ACHN (cell line): ENCODE measurements around the gene LRRC8D.
"Not testable (repeated sequence)": the region's sequence is repeated elsewhere in the genome, so short reads cannot be mapped to it uniquely, and the experiment has no call there.

Source experiments
- DNase-seq: peaks from one replicate; pipeline ENCODE4 v3.0.0-alpha.2; 2015
- in situ Hi-C: cut with HindIII; loops from 2 replicates; pipeline ENCODE4 v1.10.0; 2017; ENCODE audit warnings: low sequenced_read_pairs, low pct_ligation_motif_present, low pct_unique_long_range_greater_than_20kb

Gene LRRC8D

GRCh38 chr1:89820422-89821321, at the start of gene LRRC8D:
Gene LRRC8D (plus strand): TSS chr1:89821032. CDS start chr1:89933069, 112,037 bp downstream.
- DNase-seq = peak; percentile 75

GRCh38 chr1:89771991-89772560, 48.8 kb upstream of the LRRC8D start:
- in situ Hi-C loops = no loop called here
- DNase-seq = no peak

More at GRCh38 chr1:89820422-89821321, at the start of gene LRRC8D:
- in situ Hi-C loops = no loop called here

- in situ Hi-C loops = not testable (repeated sequence)
Observed at GRCh38 chr1:89776104-89776503, 44.7 kb upstream of the LRRC8D start.

DNA sequence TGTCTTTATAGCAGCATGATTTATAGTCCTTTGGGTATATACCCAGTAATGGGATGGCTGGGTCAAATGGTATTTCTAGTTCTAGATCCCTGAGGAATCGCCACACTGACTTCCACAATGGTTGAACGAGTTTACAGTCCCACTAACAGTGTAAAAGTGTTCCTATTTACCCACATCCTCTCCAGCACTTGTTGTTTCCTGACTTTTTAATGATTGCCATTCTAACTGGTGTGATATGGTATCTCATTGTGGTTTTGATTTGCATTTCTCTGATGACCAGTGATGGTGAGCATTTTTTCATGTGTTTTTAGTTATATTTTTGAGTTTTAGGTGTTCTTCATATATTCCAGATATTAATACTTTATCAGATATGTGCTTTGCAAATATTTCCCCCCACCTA, 43.6 kb upstream of the LRRC8D start:
- in situ Hi-C loops, DNase-seq: not testable (repeated sequence)

More at GRCh38 chr1:89776104-89776503, 44.7 kb upstream of the LRRC8D start:
- not testable (repeated sequence) for DNase-seq

DNA sequence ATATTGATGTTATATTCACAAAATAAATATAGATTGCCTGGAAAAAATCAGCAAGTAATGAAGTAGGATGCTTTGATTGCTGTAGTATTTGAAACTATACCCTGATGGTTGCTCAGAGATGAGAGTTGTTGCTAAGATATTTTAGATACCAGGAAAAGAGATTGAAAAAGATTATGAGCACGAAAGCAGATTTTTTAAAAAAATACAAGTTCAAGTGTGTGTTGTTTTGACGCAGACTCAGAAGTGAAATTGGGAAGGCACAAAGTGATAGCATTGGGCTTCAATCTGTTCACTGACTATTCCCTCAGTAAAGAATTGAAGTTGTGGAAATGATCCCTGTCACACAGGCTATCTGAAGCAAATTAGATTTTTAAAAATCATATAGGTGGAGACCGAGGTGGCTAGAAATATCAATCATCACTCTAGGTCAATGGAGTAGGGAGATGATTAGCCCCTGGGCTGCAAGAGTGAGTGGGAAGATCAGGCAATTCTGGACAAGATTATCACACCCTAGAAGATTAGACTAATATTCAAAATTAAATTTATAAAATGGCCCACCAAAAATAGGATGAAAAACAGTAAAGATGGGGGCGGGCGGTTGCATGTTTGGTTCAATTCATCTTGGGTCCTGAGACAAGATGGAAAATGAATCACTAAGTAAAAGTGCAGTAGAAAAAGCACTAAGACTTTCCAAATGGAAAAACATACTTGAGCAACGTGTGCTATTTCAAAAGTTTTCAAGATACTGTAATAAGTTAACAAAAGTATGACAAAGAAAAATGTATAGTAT, 41.5 kb upstream of the LRRC8D start:
- in situ Hi-C loops = no loop called here

DNA sequence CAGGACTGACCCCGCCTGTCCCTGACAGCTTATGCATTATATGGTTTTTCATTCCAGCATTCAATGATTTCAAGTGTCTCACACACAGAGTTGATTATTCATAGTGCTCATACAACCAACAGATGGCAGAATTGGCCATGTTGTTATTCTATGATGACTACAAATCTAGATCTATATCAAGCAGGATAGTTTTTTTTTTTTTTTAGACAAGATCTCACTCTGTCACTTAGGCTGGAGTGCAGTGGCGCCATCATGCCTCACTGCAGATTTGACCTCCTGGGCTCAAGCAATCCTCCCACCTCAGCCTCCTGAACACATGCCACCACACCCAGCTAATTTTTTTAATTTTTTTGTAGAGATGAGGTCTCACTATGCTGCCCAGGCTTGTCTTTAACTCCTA, 40.1 kb upstream of the LRRC8D start:
- peak; percentile 63 for DNase-seq
- in situ Hi-C loops = no loop called here

More for the DNA sequence above, 41.5 kb upstream of the LRRC8D start:
- no peak for DNase-seq

GRCh38 chr1:89781494-89782126, 39.2 kb upstream of the LRRC8D start:
- in situ Hi-C loops = no loop called here
- DNase-seq = no peak

DNA sequence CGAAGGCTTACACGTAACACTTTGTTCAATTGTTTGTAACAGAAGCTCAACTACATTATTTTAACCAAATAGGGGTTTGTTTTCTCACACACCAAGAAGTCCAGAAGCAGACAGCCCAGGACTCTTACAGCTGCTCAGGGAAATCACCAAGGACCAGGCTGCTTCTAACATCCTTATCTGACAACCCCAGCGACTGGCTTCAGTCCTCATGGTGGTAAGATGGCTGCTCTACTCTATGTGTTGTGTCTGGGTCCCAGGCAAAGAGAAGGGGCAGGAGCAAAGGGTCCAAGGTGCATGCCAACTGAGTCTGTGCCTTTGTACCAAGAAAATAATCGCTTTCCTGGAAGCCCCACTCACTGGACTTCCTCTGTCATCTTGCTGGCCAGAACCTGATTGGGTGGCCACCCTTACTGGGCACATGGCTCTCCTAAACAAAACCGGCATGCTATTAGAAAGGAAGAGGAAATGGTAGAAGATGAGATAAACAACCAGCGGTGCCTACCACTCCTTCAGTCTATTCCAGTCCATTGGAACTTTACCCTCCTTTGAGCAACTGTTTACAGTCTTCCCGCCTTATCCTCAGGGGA, 34.1 kb upstream of the LRRC8D start:
- in situ Hi-C loops = no loop called here
- DNase-seq = no peak

DNA sequence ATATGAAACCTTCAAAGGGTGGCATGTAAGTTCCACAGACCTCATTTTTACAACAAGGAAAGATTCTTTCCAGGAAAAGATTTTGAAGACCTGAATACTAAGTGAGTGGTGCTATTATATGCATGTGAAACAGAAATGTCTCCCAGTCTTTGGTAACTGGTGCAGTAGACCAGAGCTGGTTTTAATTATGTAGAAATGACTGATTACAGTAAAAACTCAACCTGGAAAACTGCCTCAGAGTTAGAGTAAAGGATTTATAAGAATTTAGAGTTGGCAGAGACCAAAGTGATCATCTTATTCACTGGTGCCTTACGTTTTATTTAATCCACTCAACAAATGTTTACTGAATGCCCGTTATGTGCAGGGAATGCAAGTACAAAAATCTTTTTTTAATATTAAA, 30.2 kb upstream of the LRRC8D start:
- DNase-seq = no peak
- in situ Hi-C loops = no loop called here

- in situ Hi-C loops = no loop called here
- DNase-seq = no peak
Observed at GRCh38 chr1:89791064-89791726, 29.6 kb upstream of the LRRC8D start.

GRCh38 chr1:89794406-89794805, 26.4 kb upstream of the LRRC8D start:
- in situ Hi-C loops = no loop called here
- peak; percentile 51 for DNase-seq

GRCh38 chr1:89795571-89795970, 25.3 kb upstream of the LRRC8D start:
- DNase-seq, in situ Hi-C loops: not testable (repeated sequence)

- in situ Hi-C loops, DNase-seq: not testable (repeated sequence)
Observed at GRCh38 chr1:89797876-89798275, 23.0 kb upstream of the LRRC8D start.

- in situ Hi-C loops = no loop called here
- no peak for DNase-seq
Observed at GRCh38 chr1:89799495-89799894, 21.3 kb upstream of the LRRC8D start.

GRCh38 chr1:89800022-89800655, 20.7 kb upstream of the LRRC8D start:
- no peak for DNase-seq
- in situ Hi-C loops = no loop called here

GRCh38 chr1:89800718-89801117, 20.1 kb upstream of the LRRC8D start:
- DNase-seq = no peak
- in situ Hi-C loops = no loop called here

- in situ Hi-C loops = no loop called here
- DNase-seq = no peak
Observed at GRCh38 chr1:89802051-89802450, 18.8 kb upstream of the LRRC8D start.
